ENCODE data around the gene RNF14. TPM values are rescaled to one million over a fixed set of nuclear protein-coding genes. Genes with fewer than 3 reads are reported as not detected.

RNF14 gene
- polyA plus RNA-seq, 3 donors: 17.8 to 35.5 (median 25.9) TPM

- no peak overlapping the region for H3K27ac ChIP-seq (ENCODE audit: low read depth, low read length)
- 77 to 79% (median 78%) methylated on average over 9 of the region's 9 CpGs for WGBS, 3 donors
Measured at GRCh38 chr5:141944076-141944475, 24.8 kb upstream of the RNF14 start.

- 30 to 52% (median 51%) methylated on average over 24 to 25 of the region's 25 CpGs for WGBS, 3 donors
- no peak overlapping the region for H3K27ac ChIP-seq (ENCODE audit: low read depth, low read length)
Measured at GRCh38 chr5:141945511-141946051, 23.3 kb upstream of the RNF14 start.

- 58 to 66% (median 59%) methylated on average over 4 of the region's 4 CpGs for WGBS, 3 donors
Measured at GRCh38 chr5:141947316-141947715, 21.6 kb upstream of the RNF14 start.

DNA sequence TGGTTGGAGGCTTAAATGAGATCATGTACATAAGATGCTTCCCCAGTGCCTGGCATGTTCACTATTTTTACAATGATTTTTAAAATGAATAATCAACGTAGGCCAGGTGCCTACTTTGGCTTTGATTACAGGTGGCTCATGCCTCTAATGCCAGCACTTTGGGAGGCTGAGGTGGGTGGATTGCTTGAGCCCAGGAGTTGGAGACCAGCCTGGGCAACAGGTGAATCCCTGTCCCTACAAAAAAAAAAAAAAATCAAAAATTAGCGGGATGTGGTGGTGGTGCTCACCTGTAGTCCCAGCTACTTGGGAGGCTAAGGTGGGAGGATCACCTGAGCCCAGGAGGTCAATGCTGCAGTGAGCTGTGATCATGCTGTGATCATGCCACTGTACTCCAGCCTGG lies 20.1 kb upstream of the RNF14 start:
- no peak overlapping the region for H3K27ac ChIP-seq (ENCODE audit: low read depth, low read length)
- WGBS, 3 donors: 89 to 94% (median 92%) methylated on average over 2 of the region's 2 CpGs

More at GRCh38 chr5:141947316-141947715, 21.6 kb upstream of the RNF14 start:
- no peak overlapping the region for H3K27ac ChIP-seq (ENCODE audit: low read depth, low read length)

DNA sequence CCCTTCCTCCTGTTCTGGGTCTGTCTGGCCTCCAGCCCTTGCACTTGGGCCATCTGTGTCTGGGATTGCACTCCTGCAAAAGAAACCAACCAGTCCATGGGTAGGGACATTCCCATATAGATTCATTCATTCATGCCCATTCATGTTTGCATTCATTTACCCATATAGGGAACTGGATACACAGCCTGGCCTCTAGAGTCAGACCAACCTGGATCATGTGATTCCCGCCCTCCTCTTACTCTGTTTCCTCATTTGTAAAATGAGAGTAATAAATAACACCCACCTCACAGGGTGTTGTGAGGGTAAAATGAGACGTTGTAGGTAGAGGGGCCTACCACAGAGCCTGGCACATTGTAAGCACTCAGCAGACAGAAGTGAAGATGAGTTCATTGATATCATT lies 19.4 kb upstream of the RNF14 start:
- no peak overlapping the region for H3K27ac ChIP-seq (ENCODE audit: low read depth, low read length)
- WGBS, 3 donors: 74 to 77% (median 74%) methylated on average over 2 of the region's 2 CpGs

DNA sequence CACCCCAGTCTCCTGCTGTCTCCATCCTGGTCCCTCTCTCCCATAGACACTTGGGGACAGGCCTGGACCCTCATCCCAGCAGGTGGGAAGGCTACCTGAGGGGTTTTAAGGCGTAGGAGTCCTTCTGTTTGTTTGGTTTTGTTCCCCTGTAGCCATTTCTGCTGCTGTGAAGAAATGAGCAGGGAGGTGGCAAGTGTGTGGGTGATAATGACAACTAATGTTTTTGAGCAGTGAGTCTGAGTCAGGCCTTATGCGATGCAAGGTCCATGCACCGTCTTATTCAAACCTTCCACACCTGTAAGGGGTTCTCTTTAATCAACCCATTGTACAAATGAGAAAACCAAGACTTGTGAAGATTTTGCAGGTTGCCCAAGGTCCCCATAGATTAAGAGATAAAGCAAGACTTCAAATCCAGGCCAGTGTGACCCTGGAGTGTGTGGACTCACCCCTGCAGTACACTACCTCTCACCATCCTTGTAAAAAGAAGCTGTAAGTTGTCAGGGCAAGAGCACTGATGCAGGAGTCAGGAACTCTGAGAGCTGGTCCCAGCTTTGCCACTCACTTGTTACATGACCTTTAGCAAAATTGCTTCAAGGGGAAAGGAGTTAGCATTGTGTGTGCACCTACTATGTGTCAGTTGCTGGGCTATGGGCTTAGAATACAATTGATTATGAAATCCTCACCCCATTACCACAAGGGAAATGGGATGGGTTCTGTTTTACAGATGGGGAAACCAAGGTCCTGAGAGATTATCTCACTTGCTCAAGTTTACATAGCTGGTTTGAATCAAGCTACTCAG lies 18.5 kb upstream of the RNF14 start:
- 89 to 96% (median 94%) methylated on average over 3 of the region's 3 CpGs for WGBS, 3 donors
- no peak overlapping the region for H3K27ac ChIP-seq (ENCODE audit: low read depth, low read length)

DNA sequence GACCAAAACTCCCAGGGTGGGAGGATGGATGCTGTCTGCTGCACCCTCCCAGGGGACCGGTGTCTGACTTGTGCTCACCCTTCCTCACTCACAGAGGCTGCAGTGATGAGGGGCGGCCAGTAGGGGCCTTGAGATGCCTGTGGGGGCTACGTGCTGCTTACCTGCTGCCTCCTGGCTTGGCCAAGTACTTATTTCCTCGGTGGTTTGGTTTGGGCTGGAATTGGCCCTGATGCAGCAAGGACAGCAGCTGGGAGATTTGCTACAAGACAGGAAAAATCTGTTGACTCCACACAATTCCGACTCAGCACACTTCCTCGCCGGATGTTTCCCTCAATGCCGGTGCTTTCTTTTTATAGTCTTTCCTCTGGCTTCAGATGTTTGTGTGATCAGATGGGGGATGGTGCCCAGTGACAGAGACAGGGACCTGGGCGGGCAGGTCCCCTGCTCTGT lies 17.5 kb upstream of the RNF14 start:
- WGBS, 3 donors: 34 to 49% (median 41%) methylated on average over 9 of the region's 9 CpGs

GRCh38 chr5:141952020-141952419 lies 16.9 kb upstream of the RNF14 start:
- no peak overlapping the region for H3K27ac ChIP-seq (ENCODE audit: low read depth, low read length)
- WGBS, 3 donors: 48 to 84% (median 72%) methylated on average over 2 of the region's 2 CpGs

More for the DNA sequence above, 17.5 kb upstream of the RNF14 start:
- no peak overlapping the region for H3K27ac ChIP-seq (ENCODE audit: low read depth, low read length)

DNA sequence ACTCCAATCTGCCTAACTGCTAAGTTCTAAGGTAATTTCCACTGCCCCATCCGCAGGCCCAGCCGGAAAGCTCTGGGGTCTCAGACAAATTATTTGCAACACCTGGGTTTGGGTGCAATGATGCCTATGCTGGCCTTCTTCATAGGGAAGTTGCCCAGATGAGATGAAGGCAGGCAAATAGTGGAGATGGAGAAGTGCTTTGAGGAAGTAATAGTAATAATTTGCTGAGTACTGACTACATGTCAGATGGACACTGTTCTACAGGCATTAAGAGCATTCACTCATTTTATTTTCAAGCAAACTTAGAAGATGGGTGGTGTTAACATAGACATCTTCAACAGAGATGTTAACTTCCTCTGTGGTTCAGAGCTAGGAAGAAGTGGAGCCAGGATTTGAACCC lies 14.7 kb upstream of the RNF14 start:
- WGBS, 3 donors: 55 to 96% (median 62%) methylated on average over 2 of the region's 2 CpGs
- H3K27ac ChIP-seq (ENCODE audit: low read depth, low read length): no peak overlapping the region

DNA sequence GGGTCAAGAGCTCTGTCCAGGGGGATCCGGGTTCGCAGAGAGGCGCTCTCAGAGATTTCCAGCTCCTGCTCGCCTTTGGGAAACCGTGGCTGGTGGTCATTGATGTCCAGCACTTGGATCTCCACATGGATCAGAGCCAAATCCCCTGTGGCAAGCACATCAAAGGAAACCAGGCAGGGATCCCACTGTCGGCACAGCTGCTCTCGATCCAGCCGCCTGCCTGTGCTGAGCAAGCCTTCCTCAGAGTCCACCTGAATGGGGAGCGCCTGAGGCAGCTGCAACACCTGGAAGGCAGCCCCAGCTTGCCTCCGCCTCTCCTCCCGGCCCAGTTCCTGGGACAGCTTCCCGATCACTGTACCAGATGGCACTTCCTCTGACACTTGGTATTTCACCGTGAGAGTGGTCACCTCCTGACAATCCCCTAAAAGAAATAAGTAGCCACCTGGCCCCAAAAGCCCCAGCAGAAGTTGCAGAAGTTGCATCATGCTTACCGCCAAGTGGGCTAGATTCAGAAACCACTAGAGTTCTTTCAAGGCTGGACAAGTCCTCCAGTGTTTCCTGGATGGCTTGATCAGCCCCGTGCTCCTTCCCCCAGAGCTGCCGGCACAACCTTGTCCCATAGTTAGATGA lies 11.4 kb upstream of the RNF14 start:
- no peak overlapping the region for H3K27ac ChIP-seq (ENCODE audit: low read depth, low read length)
- 47 to 63% (median 55%) methylated on average over 16 of the region's 16 CpGs for WGBS, 3 donors

- WGBS, 3 donors: 9 to 54% (median 11%) methylated on average over 7 of the region's 7 CpGs
- no peak within 1 kb of the TSS for H3K27ac ChIP-seq (ENCODE audit: low read depth, low read length)
Measured at GRCh38 chr5:141958113-141958512, 10.8 kb upstream of the RNF14 start, which contains the start of gene PCDH12. TSS of gene PCDH12 (minus strand) at chr5:141958202. CDS start at chr5:141957851, 351 bp downstream.

GRCh38 chr5:141958546-141959172 lies 10.2 kb upstream of the RNF14 start:
- H3K27ac ChIP-seq (ENCODE audit: low read depth, low read length): no peak overlapping the region
- WGBS, 3 donors: 39 to 73% (median 43%) methylated on average over 8 of the region's 8 CpGs

DNA sequence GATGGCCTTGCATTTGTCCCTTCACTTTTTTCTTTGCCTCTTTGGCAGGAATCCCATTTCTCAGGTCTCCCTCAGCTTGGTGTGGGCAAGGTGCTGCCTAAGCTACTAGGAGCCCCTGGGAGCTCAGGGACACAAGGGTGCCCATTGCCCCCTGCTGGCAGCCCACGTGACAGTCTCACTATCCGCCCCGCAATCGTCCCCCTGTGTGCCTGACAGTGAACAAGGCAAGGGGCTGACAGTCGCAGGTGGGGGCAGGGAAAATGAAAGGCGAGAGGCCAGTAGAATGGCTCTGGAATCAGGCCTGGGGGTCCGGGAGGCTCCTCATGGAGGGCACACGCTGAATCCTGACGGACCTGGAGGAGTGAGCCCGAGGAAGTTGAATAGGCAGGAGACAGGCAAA lies 8.9 kb upstream of the RNF14 start:
- 59 to 67% (median 61%) methylated on average over 10 of the region's 10 CpGs for WGBS, 3 donors
- H3K27ac ChIP-seq (ENCODE audit: low read depth, low read length): no peak overlapping the region

GRCh38 chr5:141960449-141961323 lies 8.2 kb upstream of the RNF14 start:
- no peak overlapping the region for H3K27ac ChIP-seq (ENCODE audit: low read depth, low read length)
- 26 to 30% (median 30%) methylated on average over 14 of the region's 14 CpGs for WGBS, 3 donors

- H3K27ac ChIP-seq (ENCODE audit: low read depth, low read length): no peak overlapping the region
Measured at GRCh38 chr5:141961466-141961865, 7.4 kb upstream of the RNF14 start.

DNA sequence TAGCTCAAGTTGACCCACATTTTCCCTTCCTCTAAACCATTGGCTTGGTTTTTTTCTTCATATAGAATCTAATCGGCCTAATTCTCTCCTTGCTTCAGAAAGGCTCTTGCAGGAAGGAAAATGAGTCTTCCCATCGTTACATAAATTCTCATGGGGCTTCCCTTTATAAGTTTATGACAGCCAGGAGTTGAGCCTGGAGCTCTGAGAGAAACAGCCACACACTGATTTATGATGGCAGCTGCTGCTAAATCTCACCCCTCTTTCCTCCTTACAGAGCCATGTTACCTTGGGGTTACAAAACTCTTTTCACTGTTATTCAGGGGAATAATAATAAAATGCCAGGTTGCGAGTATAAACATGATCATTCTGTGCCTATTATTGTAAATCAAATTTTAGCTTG lies 5.2 kb upstream of the RNF14 start:
- no peak overlapping the region for H3K27ac ChIP-seq (ENCODE audit: low read depth, low read length)
- 39 to 50% (median 42%) methylated on average over 3 of the region's 3 CpGs for WGBS, 3 donors

More at GRCh38 chr5:141961466-141961865, 7.4 kb upstream of the RNF14 start:
- 88 to 93% (median 91%) methylated on average over 3 of the region's 3 CpGs for WGBS, 3 donors

GRCh38 chr5:141965071-141965470 lies 3.8 kb upstream of the RNF14 start:
- H3K27ac ChIP-seq (ENCODE audit: low read depth, low read length): no peak overlapping the region
- WGBS, 3 donors: 71 to 80% (median 76%) methylated on average over 6 to 7 of the region's 7 CpGs

Data from adipose tissue (tissue), 3 donors.